Transverse colon (tissue), 4 donors: ENCODE data around the gene PRKCH. TPM values are rescaled to one million over a fixed set of nuclear protein-coding genes. Genes with fewer than 3 reads are reported as not detected.

Source experiments
- DNase-seq: peaks from one replicate; pipeline ENCODE4 v3.0.0-alpha.2; 2019
- H3K27ac ChIP-seq, 4 donors: fragments of 200-600 bp; sonication (generic); 2 replicates each; pipeline ENCODE4 v1.5.1; 2016 to 2018; ENCODE audit warnings: inconsistent platforms in 4 of 4
- H3K27me3 ChIP-seq: fragments of 200-600 bp; sonication (generic); 2 replicates; pipeline ENCODE4 v1.5.1; 2017; ENCODE audit warnings: inconsistent platforms
- H3K36me3 ChIP-seq, 4 donors: fragments of 200-600 bp; sonication (generic); 2 replicates each; pipeline ENCODE4 v1.5.1; 2017 to 2019; ENCODE audit warnings: inconsistent platforms in 4 of 4
- H3K4me1 ChIP-seq, 4 donors: fragments of 200-600 bp; sonication (generic); 2 replicates each; pipeline ENCODE4 v1.5.1; 2017 to 2020; ENCODE audit warnings: inconsistent platforms in 4 of 4
- H3K4me3 ChIP-seq, 4 donors: fragments of 200-600 bp; sonication (generic); 1 replicate in 1 of 4; 2 replicates in 3 of 4; pipeline versions ENCODE4 v1.5.1 to v1.6.1; 2017 to 2019; ENCODE audit warnings: inconsistent platforms in 4 of 4
- H3K9me3 ChIP-seq, 2 donors: fragments of 200-600 bp; sonication (generic); 2 replicates each; pipeline ENCODE4 v1.5.1; 2017 to 2019; ENCODE audit warnings: inconsistent platforms in 2 of 2
- EP300 ChIP-seq: sonication (generic); formaldehyde crosslinking; IDR thresholded peaks from one replicate; pipeline ENCODE4 v1.6.1; 2017; ENCODE audit warnings: antibody characterized with exemption, low read depth
- POLR2A ChIP-seq: fragments of 450-650 bp; IDR thresholded peaks from one replicate; pipeline ENCODE4 v1.6.1; 2016; ENCODE audit warnings: antibody characterized with exemption, mild to moderate bottlenecking, moderate library complexity
- POLR2AphosphoS5 ChIP-seq, 3 donors: sonication (generic); formaldehyde crosslinking; IDR thresholded peaks; one replicate each; pipeline ENCODE4 v1.6.1; 2016; ENCODE audit warnings: antibody characterized with exemption in 3 of 3
- whole genome bisulfite sequencing, 2 donors: methylation state at CpG; one replicate each; pipeline ENCODE4 v1.1.5; 2018; ENCODE audit warnings: low coverage in 1 of 2; 5-methylcytosine and 5-hydroxymethylcytosine counted together
- in situ Hi-C, 4 donors: fragments of 200-750 bp; cut with MboI; loops; one replicate each; pipeline versions ENCODE4 v1.15.0 to v1.15.1; 2017; ENCODE audit warnings: low sequenced_read_pairs in 3 of 4, low pct_ligation_motif_present in 1 of 4, low pct_unique_long_range_greater_than_20kb in 1 of 4
- intact Hi-C: fragments of 100-400 bp; cut with DNase I; formaldehyde crosslinking; loops from one replicate; pipeline ENCODE4 v1.15.1; 2023; ENCODE audit warnings: low total_unique reads
- total RNA-seq, 4 donors: library from RNA; depleted of rRNA; stranded (reverse); fragments of >200 nt; gene quantifications; one replicate each; pipeline ENCODE4 v1.1.0, GENCODE V29; 2016
- TF ChIP-seq, protein P1 (sequence below), 5 experiments: fragments of 200-600 bp in 3 of 5; fragments of 450-650 bp in 2 of 5; sonication (generic) in 3 of 5; IDR thresholded peaks; 1 replicate in 2 of 5; 2 replicates in 3 of 5; pipeline ENCODE4 v1.5.1; 2016 to 2017; ENCODE audit warnings: antibody characterized with exemption in 5 of 5, inconsistent platforms in 3 of 5, mild to moderate bottlenecking in 2 of 5, moderate library complexity in 1 of 5

Gene PRKCH
- total RNA-seq, 4 donors from 2014 or later, result 12.4 to 38.9 (median 27.0) TPM

DNA sequence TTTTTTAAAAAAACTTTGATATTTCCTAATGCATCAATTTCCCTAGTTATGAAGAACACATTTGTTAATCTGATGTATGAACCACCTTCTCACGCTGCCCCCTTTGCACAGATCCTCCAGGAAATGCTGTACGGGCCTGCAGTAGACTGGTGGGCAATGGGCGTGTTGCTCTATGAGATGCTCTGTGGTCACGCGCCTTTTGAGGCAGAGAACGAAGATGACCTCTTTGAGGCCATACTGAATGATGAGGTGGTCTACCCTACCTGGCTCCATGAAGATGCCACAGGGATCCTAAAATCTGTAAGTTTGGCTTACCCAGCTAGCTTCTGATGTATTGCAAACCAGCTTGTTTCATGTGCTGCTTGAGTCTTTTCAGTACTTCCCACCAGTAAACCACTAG lies 208.9 kb downstream of the PRKCH start:
- 79% methylated on average over 6 of the region's 6 CpGs; no CpG with 5 or more reads in 1 of the 2 donors for WGBS, 2 donors
- no peak overlapping the region for H3K4me3 ChIP-seq
- no peaks in the 10 kb centered on the region for H3K36me3 ChIP-seq
- no peak for DNase-seq
- no peaks in the 10 kb centered on the region for H3K9me3 ChIP-seq
- peak overlapping the region; percentile 75 to 81 (median 80) for H3K27ac ChIP-seq
- in situ Hi-C loops (no loop called here), intact Hi-C loops (no loop called here)
- TF ChIP-seq POLR2AphosphoS5 (IDR thresholded peaks at IDR 0.05) (no peak), EP300 (no peak)
- peaks cover 11 to 74% (median 51%) of the 10 kb centered on the region in 4 donors for H3K4me1 ChIP-seq
- no peaks in the 10 kb centered on the region for H3K27me3 ChIP-seq

DNA sequence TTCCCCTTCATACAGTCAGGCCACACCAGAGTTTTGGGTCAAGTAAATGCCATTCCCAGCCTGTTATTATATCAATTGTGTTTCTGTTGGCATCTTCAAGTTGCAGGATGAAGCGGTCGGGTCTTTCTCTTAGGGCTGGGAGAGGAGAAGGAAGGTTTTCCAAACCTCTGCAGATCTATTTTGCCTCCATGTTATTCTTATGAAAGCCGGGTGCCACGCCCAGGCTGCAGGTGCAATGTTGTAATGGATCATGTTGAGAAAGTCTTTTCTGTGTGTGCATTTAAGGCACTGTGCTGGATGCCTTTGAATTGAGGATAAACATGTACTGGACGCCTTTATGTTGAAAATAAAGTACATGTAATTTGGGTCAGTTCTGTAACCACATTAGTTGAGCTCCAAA lies 209.5 kb downstream of the PRKCH start:
- in situ Hi-C loops, result no loop called here
- peaks cover 11 to 70% (median 51%) of the 10 kb centered on the region in 4 donors for H3K4me1 ChIP-seq
- H3K27me3 ChIP-seq, result no peaks in the 10 kb centered on the region
- TF ChIP-seq POLR2A (no peak), EP300 (no peak)
- TF ChIP-seq, protein P1, sequence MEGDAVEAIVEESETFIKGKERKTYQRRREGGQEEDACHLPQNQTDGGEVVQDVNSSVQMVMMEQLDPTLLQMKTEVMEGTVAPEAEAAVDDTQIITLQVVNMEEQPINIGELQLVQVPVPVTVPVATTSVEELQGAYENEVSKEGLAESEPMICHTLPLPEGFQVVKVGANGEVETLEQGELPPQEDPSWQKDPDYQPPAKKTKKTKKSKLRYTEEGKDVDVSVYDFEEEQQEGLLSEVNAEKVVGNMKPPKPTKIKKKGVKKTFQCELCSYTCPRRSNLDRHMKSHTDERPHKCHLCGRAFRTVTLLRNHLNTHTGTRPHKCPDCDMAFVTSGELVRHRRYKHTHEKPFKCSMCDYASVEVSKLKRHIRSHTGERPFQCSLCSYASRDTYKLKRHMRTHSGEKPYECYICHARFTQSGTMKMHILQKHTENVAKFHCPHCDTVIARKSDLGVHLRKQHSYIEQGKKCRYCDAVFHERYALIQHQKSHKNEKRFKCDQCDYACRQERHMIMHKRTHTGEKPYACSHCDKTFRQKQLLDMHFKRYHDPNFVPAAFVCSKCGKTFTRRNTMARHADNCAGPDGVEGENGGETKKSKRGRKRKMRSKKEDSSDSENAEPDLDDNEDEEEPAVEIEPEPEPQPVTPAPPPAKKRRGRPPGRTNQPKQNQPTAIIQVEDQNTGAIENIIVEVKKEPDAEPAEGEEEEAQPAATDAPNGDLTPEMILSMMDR (IDR thresholded peaks at IDR 0.05), result no peak
- 42 to 59% methylated on average over 5 of the region's 5 CpGs for WGBS, 2 donors
- H3K36me3 ChIP-seq, result no peaks in the 10 kb centered on the region
- peak; percentile 41 for DNase-seq
- H3K9me3 ChIP-seq, result no peaks in the 10 kb centered on the region
- no peak overlapping the region for H3K4me3 ChIP-seq
- H3K27ac ChIP-seq, result peak overlapping the region; percentile 75 to 81 (median 80)
- intact Hi-C loops, result no loop called here

DNA sequence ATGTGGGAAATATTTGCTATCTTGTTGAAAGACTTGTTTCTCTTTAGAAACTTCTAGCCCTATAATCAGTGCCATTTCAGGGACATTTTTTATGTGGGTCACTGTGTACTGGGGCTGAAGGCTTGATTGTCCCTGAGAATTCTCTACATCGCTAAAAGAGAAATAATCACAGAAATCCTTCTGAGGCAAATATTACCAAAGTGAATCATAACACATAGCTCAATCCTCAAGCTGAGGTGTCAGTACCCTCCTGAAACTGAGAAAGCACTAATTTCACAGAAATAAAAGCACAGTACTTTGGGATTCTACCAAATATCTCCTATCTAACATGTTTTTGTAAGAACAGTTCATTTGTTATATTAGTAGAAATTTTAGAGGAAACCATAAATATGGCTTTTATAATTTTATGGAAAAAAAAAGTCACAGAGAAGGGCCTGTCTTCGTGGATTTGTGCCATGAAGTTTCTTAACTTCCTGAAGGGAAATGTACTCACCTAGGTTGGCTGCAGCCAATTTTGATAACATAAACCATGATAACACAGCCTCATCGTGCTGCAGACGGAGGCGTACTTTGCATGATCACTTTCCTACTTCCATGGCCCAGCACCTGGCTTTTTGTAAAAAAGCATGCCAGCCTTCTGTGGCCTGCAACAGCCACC lies 210.2 kb downstream of the PRKCH start:
- Histone ChIP-seq H3K27me3 (no peaks in the 10 kb centered on the region), H3K36me3 (no peaks in the 10 kb centered on the region), H3K9me3 (no peaks in the 10 kb centered on the region), H3K4me1 (peaks cover 11 to 68% (median 46%) of the 10 kb centered on the region in 4 donors), H3K27ac (peak overlapping the region; percentile 75 to 81 (median 80)), H3K4me3 (no peak overlapping the region)
- intact Hi-C loops, result no loop called here
- DNase-seq, result peak; percentile 37
- 31 to 34% methylated on average over 4 to 5 of the region's 5 CpGs for WGBS, 2 donors
- in situ Hi-C loops, result no loop called here
- TF ChIP-seq POLR2A (no peak), POLR2AphosphoS5 (IDR thresholded peaks at IDR 0.05) (no peak), EP300 (no peak)
- TF ChIP-seq, protein P1 (IDR thresholded peaks at IDR 0.05), result no peak

DNA sequence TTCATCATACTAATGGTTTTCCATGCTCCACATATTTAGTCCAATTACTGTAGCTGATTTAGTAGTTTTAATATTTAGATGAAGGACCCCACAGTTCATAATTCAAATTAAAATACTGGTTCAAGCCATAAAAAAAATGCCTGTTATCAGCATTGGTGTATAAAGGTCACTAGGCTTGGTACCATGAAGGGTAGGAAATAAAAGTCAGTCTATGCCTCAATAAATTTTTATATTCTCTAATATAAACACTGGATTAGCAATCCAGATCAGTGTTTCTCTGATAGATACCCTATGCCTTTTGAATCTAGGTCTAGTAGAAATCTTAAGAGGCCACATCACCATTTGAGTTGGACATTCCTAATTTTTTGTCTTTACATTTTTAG lies 210.7 kb downstream of the PRKCH start:
- TF ChIP-seq POLR2A (no peak), EP300 (no peak), POLR2AphosphoS5 (IDR thresholded peaks at IDR 0.05) (no peak)
- TF ChIP-seq, protein P1 (IDR thresholded peaks at IDR 0.05), result no peak
- H3K9me3 ChIP-seq, result no peaks in the 10 kb centered on the region
- peak overlapping the region; percentile 75 to 81 (median 80) for H3K27ac ChIP-seq
- no peaks in the 10 kb centered on the region for H3K27me3 ChIP-seq
- H3K36me3 ChIP-seq, result no peaks in the 10 kb centered on the region
- in situ Hi-C loops (no loop called here), intact Hi-C loops (no loop called here)
- no peak for DNase-seq
- H3K4me1 ChIP-seq, result peaks cover 11 to 68% (median 46%) of the 10 kb centered on the region in 4 donors
- no peak overlapping the region for H3K4me3 ChIP-seq

DNA sequence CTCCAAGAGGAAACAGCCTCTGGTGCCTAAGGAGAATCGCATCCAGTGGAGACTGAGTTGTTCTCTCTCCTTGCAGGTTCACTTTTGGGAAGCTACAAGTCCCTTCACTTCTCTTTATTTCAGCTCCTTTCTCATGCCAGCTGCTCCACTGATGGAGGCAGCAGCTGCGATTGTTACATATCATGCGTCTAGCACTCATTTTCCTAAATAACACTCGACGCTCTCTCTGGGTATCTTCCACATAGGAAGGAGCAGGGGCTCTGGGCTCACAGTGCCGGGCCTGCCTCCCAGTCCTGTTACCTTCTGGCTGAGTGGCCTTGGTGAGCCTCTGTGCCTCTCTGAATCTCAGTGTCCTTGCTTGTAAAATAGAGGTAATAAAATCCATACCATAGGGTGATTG lies 211.4 kb downstream of the PRKCH start:
- in situ Hi-C loops, result no loop called here
- intact Hi-C loops, result no loop called here
- H3K4me1 ChIP-seq, result peaks cover 11 to 68% (median 48%) of the 10 kb centered on the region in 4 donors
- H3K36me3 ChIP-seq, result no peaks in the 10 kb centered on the region
- no peaks in the 10 kb centered on the region for H3K27me3 ChIP-seq
- TF ChIP-seq POLR2AphosphoS5 (IDR thresholded peaks at IDR 0.05) (no peak), EP300 (no peak), POLR2A (no peak)
- TF ChIP-seq, protein P1 (IDR thresholded peaks at IDR 0.05), result no peak
- no peak overlapping the region for H3K4me3 ChIP-seq
- 45 to 58% methylated on average over 4 to 6 of the region's 6 CpGs for WGBS, 2 donors
- H3K9me3 ChIP-seq, result no peaks in the 10 kb centered on the region
- no peak for DNase-seq
- peak overlapping the region; percentile 75 to 81 (median 80) for H3K27ac ChIP-seq
